GM12873 (cell line): Measurements from ENCODE around the gene SELENOK.

Source experiments
- CTCF ChIP-seq: IDR thresholded peaks from 2 replicates; pipeline ENCODE4 v1.5.1; 2012; ENCODE audit warnings: low read depth, mild to moderate bottlenecking, moderate library complexity, low read length, control low read depth; ENCODE audit not compliant: insufficient read depth; ENCODE audit errors: missing control alignments

The SELENOK gene

GRCh38 chr3:53883008-53883407, 8.7 kb downstream of the SELENOK start:
- TF ChIP-seq CTCF, result no peak

GRCh38 chr3:53881691-53882593, 9.7 kb downstream of the SELENOK start, which contains the start of gene ACTR8:
Gene ACTR8 (minus strand): TSS chr3:53882152. CDS start chr3:53882101, 51 bp downstream.
- no peak for TF ChIP-seq CTCF

GRCh38 chr3:53880396-53881345, 11.0 kb downstream of the SELENOK start:
- no peak for TF ChIP-seq CTCF

- no peak for TF ChIP-seq CTCF
These were observed 25.7 kb downstream of the SELENOK start for GRCh38 chr3:53865732-53866499.

GRCh38 chr3:53863145-53863544, 28.5 kb downstream of the SELENOK start:
- TF ChIP-seq CTCF, result no peak

GRCh38 chr3:53862241-53862640, 29.4 kb downstream of the SELENOK start:
- TF ChIP-seq CTCF, result no peak
